GM23248 (cell line): ENCODE measurements around the gene EIF4G2.

Source experiments
- EZH2 ChIP-seq: fragments of 200-600 bp; sonication (generic); IDR thresholded peaks from 2 replicates; pipeline ENCODE4 v1.6.1; 2018; ENCODE audit warnings: antibody characterized with exemption, mild to moderate bottlenecking; ENCODE audit not compliant: insufficient read depth, poor library complexity, severe bottlenecking
- EZH2phosphoT487 ChIP-seq: fragments of 200-600 bp; sonication (generic); IDR thresholded peaks from 2 replicates; pipeline ENCODE4 v1.6.1; 2018; ENCODE audit warnings: antibody characterized with exemption, moderate library complexity, mild to moderate bottlenecking, low read depth; ENCODE audit not compliant: insufficient read depth

- TF ChIP-seq EZH2, result no peak
- no peak for TF ChIP-seq EZH2phosphoT487
These were observed 11.2 kb downstream of the EIF4G2 start for GRCh38 chr11:10797531-10797930.
